A673 (cell line): ENCODE data around the gene LIMS1. TPM values are rescaled to one million over a fixed set of nuclear protein-coding genes. Genes with fewer than 3 reads are reported as not detected.
"Not testable (repeated sequence)": the region's sequence is repeated elsewhere in the genome, so short reads cannot be mapped to it uniquely, and the experiment has no call there.

Source experiments
- BruUV-seq: library from RNA; stranded (reverse); fragments of 400-500 nt; replicated peaks from 2 replicates; lab custom pipeline; 2021; lab: Mats Ljungman, UMichigan
- CTCF ChIA-PET: fragments of 300-600 bp; sonication (Branson Sonifier 250); formaldehyde crosslinking; loops from one replicate; lab custom pipeline; 2022; ENCODE audit warnings: antibody characterized with exemption; lab: Charles Lee
- POLR2A ChIA-PET: fragments of 300-600 bp; sonication (Branson Sonifier 250); formaldehyde crosslinking; loops from one replicate; lab custom pipeline; 2022; ENCODE audit warnings: antibody characterized with exemption; ENCODE audit not compliant: low non-redundant PET; lab: Charles Lee
- DNase-seq: peaks from one replicate; pipeline ENCODE4 v3.0.0-alpha.2; 2015; ENCODE audit warnings: low spot score
- H3K27ac ChIP-seq: fragments of 200-600 bp; sonication (generic); 2 replicates; pipeline ENCODE4 v1.5.1; 2016; ENCODE audit warnings: mixed run types, low read depth, mild to moderate bottlenecking, mixed read lengths, antibody characterized with exemption, low read length; ENCODE audit not compliant: poor library complexity, severe bottlenecking
- H3K27me3 ChIP-seq: fragments of 200-600 bp; sonication (generic); replicated peaks from 2 replicates; pipeline ENCODE4 v1.6.1; 2017; ENCODE audit warnings: mixed run types, low read depth, mild to moderate bottlenecking, mixed read lengths, antibody characterized with exemption, low read length; ENCODE audit not compliant: insufficient read depth, poor library complexity
- H3K36me3 ChIP-seq: fragments of 200-600 bp; sonication (generic); 2 replicates; pipeline ENCODE4 v1.6.1; 2016; ENCODE audit warnings: mixed run types, mild to moderate bottlenecking, mixed read lengths, antibody characterized with exemption, low read length; ENCODE audit not compliant: insufficient read depth, poor library complexity, severe bottlenecking
- H3K4me1 ChIP-seq: fragments of 200-600 bp; sonication (generic); 2 replicates; pipeline ENCODE4 v1.6.1; 2017; ENCODE audit warnings: mixed run types, mild to moderate bottlenecking, mixed read lengths, antibody characterized with exemption, low read length; ENCODE audit not compliant: insufficient read depth, poor library complexity, severe bottlenecking
- H3K4me3 ChIP-seq: fragments of 200-600 bp; sonication (generic); 2 replicates; pipeline ENCODE4 v1.5.1; 2016; ENCODE audit warnings: low read depth, mixed run types, mild to moderate bottlenecking, mixed read lengths, low read length; ENCODE audit not compliant: poor library complexity, severe bottlenecking
- H3K9me3 ChIP-seq: fragments of 200-600 bp; sonication (generic); 2 replicates; pipeline ENCODE4 v1.6.1; 2016; ENCODE audit warnings: mixed run types, low read depth, mild to moderate bottlenecking, mixed read lengths, antibody characterized with exemption, low read length; ENCODE audit not compliant: poor library complexity, severe bottlenecking
- intact Hi-C: fragments of 100-400 bp; cut with micrococcal nuclease; formaldehyde crosslinking; loops from one replicate; pipeline ENCODE4 v1.10.0; 2022; ENCODE audit not compliant: unreplicated experiment
- total RNA-seq: library from RNA; stranded (reverse); gene quantifications from 2 replicates; pipeline ENCODE4 v1.2.3, GENCODE V29; 2021

Gene LIMS1
- total RNA-seq, 1 experiment from 2014 or later: 43.9 TPM

GRCh38 chr2:108651468-108651867, 117.2 kb downstream of the LIMS1 start:
- intact Hi-C loops, H3K4me1 ChIP-seq, H3K27ac ChIP-seq: not testable (repeated sequence)

GRCh38 chr2:108652187-108652931, 118.1 kb downstream of the LIMS1 start:
- H3K9me3 ChIP-seq, POLR2A ChIA-PET, H3K4me1 ChIP-seq, BruUV-seq, H3K27me3 ChIP-seq, intact Hi-C loops, H3K27ac ChIP-seq, H3K36me3 ChIP-seq, CTCF ChIA-PET, H3K4me3 ChIP-seq: not testable (repeated sequence)
- DNase-seq: peak; percentile 45

More at GRCh38 chr2:108651468-108651867, 117.2 kb downstream of the LIMS1 start:
- H3K27me3 ChIP-seq, H3K9me3 ChIP-seq, POLR2A ChIA-PET, CTCF ChIA-PET, H3K4me3 ChIP-seq, DNase-seq, BruUV-seq, H3K36me3 ChIP-seq: not testable (repeated sequence)

- H3K27ac ChIP-seq, DNase-seq, H3K4me3 ChIP-seq, CTCF ChIA-PET, H3K9me3 ChIP-seq, H3K4me1 ChIP-seq, intact Hi-C loops, H3K36me3 ChIP-seq, H3K27me3 ChIP-seq, BruUV-seq, POLR2A ChIA-PET: not testable (repeated sequence)
Observed at GRCh38 chr2:108653425-108653824, 119.2 kb downstream of the LIMS1 start.

GRCh38 chr2:108653849-108654248, 119.6 kb downstream of the LIMS1 start:
- H3K27me3 ChIP-seq, intact Hi-C loops, H3K4me1 ChIP-seq, BruUV-seq, DNase-seq, H3K4me3 ChIP-seq, POLR2A ChIA-PET, H3K27ac ChIP-seq, H3K36me3 ChIP-seq, CTCF ChIA-PET, H3K9me3 ChIP-seq: not testable (repeated sequence)

- H3K9me3 ChIP-seq, H3K4me1 ChIP-seq, POLR2A ChIA-PET, DNase-seq, BruUV-seq, H3K27ac ChIP-seq, CTCF ChIA-PET, H3K36me3 ChIP-seq, H3K4me3 ChIP-seq, intact Hi-C loops, H3K27me3 ChIP-seq: not testable (repeated sequence)
Observed at GRCh38 chr2:108654521-108655125, 120.4 kb downstream of the LIMS1 start.

- H3K27me3 ChIP-seq, CTCF ChIA-PET, H3K4me1 ChIP-seq, H3K4me3 ChIP-seq, H3K27ac ChIP-seq, H3K36me3 ChIP-seq, DNase-seq, BruUV-seq, intact Hi-C loops, H3K9me3 ChIP-seq, POLR2A ChIA-PET: not testable (repeated sequence)
Observed at GRCh38 chr2:108655270-108655669, 121.0 kb downstream of the LIMS1 start.

GRCh38 chr2:108656282-108656681, 122.0 kb downstream of the LIMS1 start:
- POLR2A ChIA-PET, intact Hi-C loops, H3K36me3 ChIP-seq, CTCF ChIA-PET, H3K27me3 ChIP-seq, DNase-seq, H3K4me3 ChIP-seq, BruUV-seq, H3K4me1 ChIP-seq, H3K27ac ChIP-seq, H3K9me3 ChIP-seq: not testable (repeated sequence)
